Astrocyte of the cerebellum (primary cell): ENCODE data around the gene RPL37A.

Experiments
- DNase-seq: peaks from one replicate; pipeline ENCODE4 v3.0.0-alpha.2; 2011; ENCODE audit warnings: low read depth
- H3K4me3 ChIP-seq: 2 replicates; pipeline ENCODE4 v1.5.1; 2011; ENCODE audit warnings: mild to moderate bottlenecking, low read depth, low read length, moderate library complexity
- in situ Hi-C: cut with HindIII; loops from 2 replicates; pipeline ENCODE4 v1.10.0; 2017; ENCODE audit warnings: low sequenced_read_pairs
- TF ChIP-seq, protein P1 (sequence below): IDR thresholded peaks from 2 replicates; pipeline ENCODE4 v1.5.1; 2012; ENCODE audit warnings: low read length, low read depth, moderate library complexity, mild to moderate bottlenecking; ENCODE audit errors: missing control alignments

The RPL37A gene

DNA sequence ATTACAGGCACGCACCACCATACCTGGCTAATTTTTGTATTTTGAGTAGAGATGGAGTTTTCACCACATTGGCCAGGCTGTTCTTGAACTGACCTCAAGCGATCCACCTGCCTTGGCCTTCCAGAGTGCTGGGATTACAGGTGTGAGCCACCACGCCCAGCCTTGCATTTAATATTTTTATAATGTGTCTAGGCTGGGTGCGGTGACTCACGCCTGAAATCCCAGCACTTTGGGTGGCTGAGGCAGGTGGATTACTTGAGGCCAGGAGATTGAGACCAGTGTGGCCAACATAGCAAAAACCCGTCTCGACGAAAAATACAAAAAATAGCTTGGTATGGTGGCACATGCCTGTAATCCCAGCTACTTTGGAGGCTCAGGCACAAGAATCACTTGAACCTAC lies 3.2 kb downstream of the RPL37A start:
- in situ Hi-C loops = loop anchor here (25.0 kb wide), 1 partner anchor 1010 kb away; no protein-coding TSS in a partner anchor
- TF ChIP-seq, protein P1, sequence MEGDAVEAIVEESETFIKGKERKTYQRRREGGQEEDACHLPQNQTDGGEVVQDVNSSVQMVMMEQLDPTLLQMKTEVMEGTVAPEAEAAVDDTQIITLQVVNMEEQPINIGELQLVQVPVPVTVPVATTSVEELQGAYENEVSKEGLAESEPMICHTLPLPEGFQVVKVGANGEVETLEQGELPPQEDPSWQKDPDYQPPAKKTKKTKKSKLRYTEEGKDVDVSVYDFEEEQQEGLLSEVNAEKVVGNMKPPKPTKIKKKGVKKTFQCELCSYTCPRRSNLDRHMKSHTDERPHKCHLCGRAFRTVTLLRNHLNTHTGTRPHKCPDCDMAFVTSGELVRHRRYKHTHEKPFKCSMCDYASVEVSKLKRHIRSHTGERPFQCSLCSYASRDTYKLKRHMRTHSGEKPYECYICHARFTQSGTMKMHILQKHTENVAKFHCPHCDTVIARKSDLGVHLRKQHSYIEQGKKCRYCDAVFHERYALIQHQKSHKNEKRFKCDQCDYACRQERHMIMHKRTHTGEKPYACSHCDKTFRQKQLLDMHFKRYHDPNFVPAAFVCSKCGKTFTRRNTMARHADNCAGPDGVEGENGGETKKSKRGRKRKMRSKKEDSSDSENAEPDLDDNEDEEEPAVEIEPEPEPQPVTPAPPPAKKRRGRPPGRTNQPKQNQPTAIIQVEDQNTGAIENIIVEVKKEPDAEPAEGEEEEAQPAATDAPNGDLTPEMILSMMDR = no peak
- H3K4me3 ChIP-seq = no peak overlapping the region
- no peak for DNase-seq

DNA sequence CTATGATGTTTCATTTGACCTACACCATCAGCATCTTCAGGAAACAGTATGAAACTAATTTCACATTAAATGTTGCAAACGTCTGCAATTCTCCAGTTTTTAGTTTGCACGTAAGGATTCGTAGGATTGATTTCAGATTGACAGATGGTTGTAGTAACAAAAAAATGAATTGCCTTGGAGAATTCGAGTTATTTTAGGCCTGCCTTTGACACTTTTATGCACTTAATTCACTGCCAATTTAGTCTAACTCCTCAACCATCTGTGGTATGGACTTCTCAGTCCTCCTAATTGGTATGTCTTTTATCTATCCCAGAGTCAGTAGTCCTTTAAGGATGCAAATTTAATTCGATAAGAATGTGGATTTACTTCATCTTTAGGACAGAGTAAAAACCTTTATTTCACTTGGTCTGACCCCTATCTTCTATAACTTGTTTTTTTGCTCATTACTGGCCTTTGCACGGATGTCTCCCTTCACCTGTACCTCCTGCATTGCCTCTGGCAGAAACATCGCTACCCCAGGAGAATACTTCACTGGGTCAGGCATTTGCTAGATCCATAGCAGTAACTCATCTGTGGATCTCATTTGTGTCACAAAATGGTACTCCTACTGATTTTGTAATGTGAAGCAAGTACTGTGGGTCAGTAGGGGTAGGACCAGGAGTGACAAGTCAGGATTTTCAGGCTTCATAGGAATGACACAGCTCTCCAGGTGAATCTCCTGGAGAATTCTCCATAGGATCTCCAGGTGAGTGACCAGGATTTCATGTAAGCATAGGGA lies 3.9 kb downstream of the RPL37A start:
- TF ChIP-seq, protein P1 = no peak
- no peak for DNase-seq
- H3K4me3 ChIP-seq = no peak overlapping the region
- in situ Hi-C loops = loop anchor here (25.0 kb wide), 1 partner anchor 1010 kb away; no protein-coding TSS in a partner anchor

GRCh38 chr2:216503159-216503629 lies 4.5 kb downstream of the RPL37A start:
- in situ Hi-C loops = loop anchor here (25.0 kb wide), 1 partner anchor 1009 kb away; no protein-coding TSS in a partner anchor
- no peak overlapping the region for H3K4me3 ChIP-seq
- TF ChIP-seq, protein P1 = no peak
- no peak for DNase-seq

- TF ChIP-seq, protein P1 = no peak
- in situ Hi-C loops = loop anchor here (25.0 kb wide), 1 partner anchor 1008 kb away; no protein-coding TSS in a partner anchor
- no peak overlapping the region for H3K4me3 ChIP-seq
- DNase-seq = no peak
Measured at GRCh38 chr2:216503697-216504375, 5.2 kb downstream of the RPL37A start.

DNA sequence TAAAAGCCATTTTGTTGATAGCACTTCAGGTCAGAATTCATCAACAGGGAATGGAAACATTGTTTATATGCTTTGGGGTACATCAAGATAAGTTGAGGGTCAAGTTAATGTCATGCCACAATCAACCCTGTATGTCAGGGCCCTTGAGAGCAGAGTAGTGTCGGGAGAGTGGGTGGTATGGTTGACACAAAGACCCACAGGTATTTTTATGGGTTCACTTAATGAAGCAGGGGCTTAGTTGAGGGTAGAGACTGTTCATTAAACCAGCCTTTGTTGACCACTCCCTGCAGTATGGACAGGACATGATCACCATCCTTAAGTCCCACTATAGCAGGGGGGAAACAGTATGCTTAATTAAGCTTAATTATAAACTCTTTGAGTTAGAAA lies 5.7 kb downstream of the RPL37A start:
- TF ChIP-seq, protein P1 = no peak
- no peak overlapping the region for H3K4me3 ChIP-seq
- DNase-seq = no peak
- in situ Hi-C loops = loop anchor here (25.0 kb wide), 1 partner anchor 1008 kb away; no protein-coding TSS in a partner anchor
